Colon (tissue), 2 donors: ENCODE data around the gene GLIPR1.
"Not testable (repeated sequence)": the region's sequence is repeated elsewhere in the genome, so short reads cannot be mapped to it uniquely, and the experiment has no call there.

Experiments used
- FAIRE-seq: peaks from 2 replicates; lab custom pipeline; 2012; peaks lifted over from hg19 to GRCh38; lab: Jason Lieb, UNC
- donor health status: control.
- donor health status: control.

Gene GLIPR1

GRCh38 chr12:75480469-75480949 is at the start of gene GLIPR1:
GLIPR1 (plus strand) TSS chr12:75480755; CDS start chr12:75480881, 126 bp downstream.
- FAIRE-seq = no peak

- no peak for FAIRE-seq
These were observed 47.6 kb upstream of the GLIPR1 start for GRCh38 chr12:75432924-75433323.

DNA sequence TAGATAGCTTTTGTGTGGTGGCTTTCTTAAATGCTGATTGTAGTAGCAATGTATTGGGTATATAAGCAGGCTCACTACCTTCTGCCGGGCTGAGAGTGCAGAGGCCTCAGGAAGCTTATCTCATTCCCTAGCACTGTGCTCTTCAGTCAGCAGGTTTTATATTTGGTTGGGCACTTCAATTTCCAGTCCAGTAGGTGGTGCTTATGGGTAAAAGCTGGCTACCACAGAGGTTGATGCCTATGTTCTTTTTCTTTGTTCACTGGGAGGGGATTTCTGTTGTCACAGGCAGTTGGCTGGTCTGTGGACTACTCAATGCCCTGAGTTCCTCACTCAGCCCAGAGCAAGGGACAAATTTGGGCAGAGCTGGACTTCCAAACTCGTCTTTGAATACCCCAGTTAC is 43.0 kb upstream of the GLIPR1 start:
- no peak for FAIRE-seq

GRCh38 chr12:75438059-75438754 is 42.3 kb upstream of the GLIPR1 start:
- no peak for FAIRE-seq

DNA sequence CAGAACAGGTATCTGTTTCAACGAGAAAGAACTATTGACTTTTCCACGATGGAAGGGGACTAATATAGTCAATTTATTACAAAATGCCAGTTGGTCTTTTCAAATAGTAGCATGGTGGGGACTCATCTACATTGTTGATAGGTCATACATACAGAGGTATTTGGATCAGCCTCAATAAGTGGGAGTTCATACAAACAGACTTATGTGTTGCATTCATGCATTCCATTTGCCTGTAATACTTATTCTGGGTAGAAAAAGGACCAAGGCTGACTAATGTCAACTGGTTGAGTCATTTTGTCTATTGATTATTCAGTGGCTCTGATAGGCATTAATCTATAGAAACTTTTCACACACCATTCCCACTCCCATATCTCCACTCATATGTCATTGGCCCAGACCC is 41.5 kb upstream of the GLIPR1 start:
- no peak for FAIRE-seq

DNA sequence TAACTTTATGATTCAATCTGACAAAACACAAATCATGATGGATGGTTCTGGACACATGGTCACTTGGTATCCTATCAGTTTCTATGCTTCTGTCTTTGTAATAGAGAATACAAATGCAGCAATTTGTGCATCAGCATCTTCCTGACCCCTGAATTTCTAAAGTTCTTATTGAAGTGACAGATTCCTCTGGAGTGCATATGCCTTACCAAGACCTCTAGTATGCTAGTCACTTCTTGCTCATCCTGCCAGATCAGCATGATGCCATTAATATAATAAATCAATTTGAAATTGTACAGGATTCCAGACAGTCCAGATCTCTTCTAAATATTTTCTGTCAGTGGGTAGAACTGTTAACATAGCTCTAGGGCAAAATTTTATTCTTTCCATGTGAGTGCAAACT is 40.6 kb upstream of the GLIPR1 start:
- FAIRE-seq = no peak

DNA sequence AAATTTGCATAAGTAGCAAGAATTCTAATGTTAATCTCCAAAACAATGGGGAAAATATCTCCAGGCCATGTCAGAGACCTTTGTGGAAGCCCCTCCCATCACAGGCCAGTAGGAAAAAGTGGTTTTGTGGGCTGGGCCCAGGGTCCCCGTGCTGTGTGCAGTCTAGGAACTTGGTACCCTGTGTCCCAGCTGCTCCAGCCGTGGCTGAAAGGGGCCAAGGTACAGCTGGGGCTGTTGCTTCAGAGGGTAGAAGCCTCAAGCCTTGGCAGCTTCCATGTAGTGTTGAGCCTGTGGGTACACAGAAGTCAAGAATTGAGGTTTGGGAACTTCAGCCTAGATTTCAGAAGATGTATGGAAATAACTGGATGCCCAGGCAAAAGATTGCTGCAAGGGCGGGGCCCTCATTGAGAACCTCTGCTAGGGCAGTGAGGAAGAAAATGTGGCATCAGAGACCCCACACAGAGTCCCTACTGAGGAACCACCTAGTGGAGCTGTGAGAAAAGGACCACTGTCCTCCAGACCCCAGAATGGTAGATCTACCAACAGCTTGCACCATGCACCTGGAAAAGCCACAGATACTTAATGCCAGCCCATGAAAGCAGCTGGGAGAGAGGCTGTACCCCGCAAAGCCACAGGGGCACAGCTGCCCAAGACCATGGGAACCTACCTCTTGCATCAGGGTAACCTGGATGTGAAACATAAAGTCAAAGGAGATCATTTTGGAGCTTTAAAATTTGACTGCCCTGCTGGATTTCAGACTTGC is 38.7 kb upstream of the GLIPR1 start:
- FAIRE-seq = not testable (repeated sequence)

DNA sequence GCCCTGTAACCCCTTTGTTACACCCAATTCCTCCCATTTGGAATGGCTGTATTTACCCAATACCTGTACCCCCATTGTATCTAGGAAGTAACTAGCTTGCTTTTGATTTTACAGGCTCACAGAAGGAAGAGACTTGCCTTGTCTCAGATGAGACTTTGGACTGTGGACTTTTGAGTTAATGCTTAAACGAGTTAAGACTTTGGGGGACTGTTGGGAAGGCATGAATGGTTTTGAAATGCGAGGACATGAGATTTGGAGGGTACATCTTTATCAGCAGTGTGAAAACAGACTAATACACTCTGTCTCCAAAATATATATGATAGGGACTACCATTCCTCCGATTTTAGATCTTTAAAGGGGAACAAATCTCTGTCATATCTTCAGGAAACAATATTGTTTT is 38.1 kb upstream of the GLIPR1 start:
- FAIRE-seq = not testable (repeated sequence)

- FAIRE-seq = no peak
These were observed 36.8 kb upstream of the GLIPR1 start for GRCh38 chr12:75443709-75444108.

- no peak for FAIRE-seq
These were observed 36.0 kb upstream of the GLIPR1 start for GRCh38 chr12:75444429-75445136.

- not testable (repeated sequence) for FAIRE-seq
These were observed 35.4 kb upstream of the GLIPR1 start for GRCh38 chr12:75445137-75445507.

DNA sequence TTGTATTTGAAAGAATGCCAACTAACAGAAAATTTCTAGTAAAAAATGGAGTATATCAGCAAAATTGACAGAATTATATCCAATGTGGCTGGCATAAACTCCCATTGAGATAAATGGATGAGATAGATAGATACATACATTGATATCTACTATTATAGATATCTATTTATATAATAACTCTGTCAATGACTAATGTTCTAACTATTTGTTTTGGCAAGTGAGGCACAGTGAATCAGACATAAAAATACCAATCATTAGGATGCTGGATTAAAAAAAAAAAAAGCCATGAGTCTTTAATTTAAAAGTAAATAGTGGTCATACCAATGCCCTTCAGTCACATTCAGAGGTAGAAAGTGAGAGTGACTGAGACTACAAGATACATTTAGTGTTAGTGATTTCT is 33.7 kb upstream of the GLIPR1 start:
- FAIRE-seq = no peak

GRCh38 chr12:75447691-75448393 is 32.7 kb upstream of the GLIPR1 start:
- no peak for FAIRE-seq

DNA sequence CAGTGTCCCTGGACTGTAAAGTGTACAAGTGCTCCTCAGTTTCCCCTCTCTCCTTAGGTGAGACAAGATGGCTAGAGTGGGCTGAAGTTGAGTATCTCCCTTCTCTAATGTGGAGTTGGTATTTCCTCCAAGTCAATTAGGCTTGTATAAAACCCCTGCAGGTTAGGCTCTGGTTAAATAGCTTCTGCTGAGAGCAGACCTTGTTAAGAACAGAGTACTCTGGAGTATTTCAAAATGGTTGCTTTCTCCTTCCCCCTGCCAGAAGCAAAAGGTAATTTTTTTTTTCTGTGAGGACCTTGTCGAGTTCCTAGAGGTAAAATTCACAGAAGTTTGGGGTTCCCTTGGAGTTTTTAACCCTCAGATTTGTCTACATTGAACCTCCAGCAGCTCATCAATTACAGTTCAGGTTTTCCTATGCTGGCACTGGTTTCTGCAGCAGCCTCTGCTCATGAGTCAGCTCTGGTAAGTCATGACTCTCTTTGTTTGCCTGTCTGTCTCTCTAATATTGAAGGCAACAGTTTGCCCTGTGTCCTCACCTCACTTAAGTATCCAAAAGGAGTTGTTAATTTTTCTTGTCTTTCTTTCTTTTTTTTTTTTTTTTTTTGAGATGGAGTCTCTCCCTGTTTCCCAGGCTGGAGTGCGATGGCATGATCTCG is 27.8 kb upstream of the GLIPR1 start:
- no peak for FAIRE-seq

GRCh38 chr12:75455839-75456238 is 24.7 kb upstream of the GLIPR1 start:
- no peak for FAIRE-seq

GRCh38 chr12:75457191-75457590 is 23.4 kb upstream of the GLIPR1 start:
- FAIRE-seq = no peak

DNA sequence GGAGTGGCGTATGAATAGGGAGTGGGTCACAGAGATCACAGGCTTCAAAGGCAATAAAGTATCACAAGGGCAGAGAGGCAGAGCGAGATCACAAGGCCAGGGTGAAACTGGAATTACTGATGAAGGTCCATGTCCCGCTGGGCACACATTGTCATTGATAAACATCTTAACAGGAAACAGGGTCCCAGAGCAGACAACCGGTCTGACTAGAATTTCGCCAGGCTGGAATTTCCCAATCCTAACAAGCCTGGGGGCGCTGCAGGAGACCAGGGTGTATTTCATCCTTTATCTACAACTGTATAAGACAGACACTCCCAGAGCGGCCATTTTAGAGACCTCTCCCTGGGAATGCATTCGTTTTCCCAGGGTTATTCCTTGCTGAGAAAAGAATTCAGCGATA is 22.7 kb upstream of the GLIPR1 start:
- FAIRE-seq = not testable (repeated sequence)

GRCh38 chr12:75459755-75460154 is 20.8 kb upstream of the GLIPR1 start:
- no peak for FAIRE-seq

GRCh38 chr12:75460204-75460603 is 20.4 kb upstream of the GLIPR1 start:
- FAIRE-seq = no peak

DNA sequence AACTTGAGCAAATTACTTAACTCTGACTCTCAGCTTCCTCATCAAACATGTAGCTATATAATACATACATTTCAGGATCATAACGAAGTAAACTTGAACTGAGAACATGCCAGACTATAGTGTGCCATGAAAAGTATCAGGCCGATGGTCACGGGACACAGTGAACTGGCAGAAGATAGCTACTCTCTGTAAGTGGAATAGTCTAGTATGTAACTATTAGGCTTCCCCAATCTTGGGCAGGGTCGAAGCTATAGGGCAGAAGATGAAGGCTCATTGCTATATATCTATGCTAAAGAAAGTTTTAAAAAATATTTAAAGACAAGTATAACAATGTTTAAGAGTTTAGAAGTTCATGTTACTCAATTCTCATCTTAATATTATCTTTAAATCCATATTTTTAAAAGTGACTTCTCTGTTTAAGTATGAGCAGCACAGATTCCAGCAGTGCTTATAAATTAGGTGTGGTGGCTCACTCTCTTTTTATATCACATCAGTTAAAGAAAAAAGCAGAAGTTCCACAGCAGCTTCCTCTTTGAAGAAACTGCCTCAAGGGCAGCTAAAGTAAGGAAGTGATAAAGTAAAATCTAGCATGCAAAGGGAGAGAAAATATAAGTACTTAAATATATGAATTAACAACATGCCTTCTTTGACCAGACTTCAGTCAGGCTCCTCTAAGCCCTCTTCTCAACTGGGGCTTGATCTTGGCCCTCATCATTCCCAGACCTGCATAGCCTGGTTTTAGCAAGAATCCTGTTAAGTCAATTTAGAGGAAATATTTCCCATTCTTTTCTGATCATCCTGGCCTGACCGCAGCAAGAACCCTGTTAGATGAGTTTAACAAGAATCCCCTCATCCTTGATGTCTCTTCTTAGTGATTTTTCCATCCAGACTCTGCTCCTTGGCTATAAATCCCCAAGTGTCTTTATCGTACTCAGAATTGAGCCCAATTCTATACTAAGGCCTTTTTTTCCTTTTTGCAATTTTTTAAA is 8.4 kb upstream of the GLIPR1 start:
- no peak for FAIRE-seq

DNA sequence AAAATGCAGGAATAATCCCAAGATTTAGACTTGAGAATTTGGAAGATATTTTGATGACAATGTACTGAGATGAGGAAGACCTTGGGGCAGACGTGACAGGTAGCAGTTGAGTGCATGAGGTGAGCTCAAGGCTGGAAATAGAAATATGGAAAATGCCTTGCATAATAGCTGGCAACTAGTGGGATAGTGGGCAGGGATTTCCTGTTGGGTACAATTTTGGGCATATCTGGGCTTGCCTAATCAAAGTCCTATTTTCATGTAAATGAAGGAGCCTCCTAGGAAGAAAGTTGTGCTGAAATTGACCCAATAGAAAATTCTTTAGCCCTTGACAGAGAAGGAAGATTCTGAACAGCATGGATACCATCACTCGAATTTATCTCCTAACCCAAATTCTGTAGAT is 6.4 kb upstream of the GLIPR1 start:
- no peak for FAIRE-seq
